K562 (cell line): ENCODE data around the gene WDR18. TPM values are rescaled to one million over a fixed set of nuclear protein-coding genes. Genes with fewer than 3 reads are reported as not detected.

Source experiments
- ATAC-seq: fragments of 200-7000 bp; cut with Tn5 transposase; 3 replicates; pipeline ENCODE4 v1.9.1; 2020; ENCODE audit warnings: moderate library complexity
- BruUV-seq: library from RNA; stranded (reverse); fragments of 400-500 nt; replicated peaks from 2 replicates; lab custom pipeline; 2021; lab: Mats Ljungman, UMichigan
- CTCF ChIA-PET: fragments of 300-600 bp; formaldehyde crosslinking; extraction: SDS; loops from one replicate; lab custom pipeline; 2021; ENCODE audit warnings: low intra/inter-chr PET ratio; lab: Yijun Ruan, JAX
- POLR2A ChIA-PET: fragments of 300-600, 350-650 bp; sonication (Branson Sonifier 250); formaldehyde crosslinking; extraction: SDS; loops from one replicate; lab custom pipeline; 2021; ENCODE audit warnings: antibody characterized with exemption, inconsistent platforms; lab: Yijun Ruan, JAX
- DNase-seq, 4 experiments: peaks; one replicate each; pipeline versions ENCODE4 v3.0.0 to v3.0.0-alpha.2; 2011 to 2018; ENCODE audit warnings: low spot score in 3 of 4, mixed read lengths in 3 of 4; ENCODE audit errors: extremely low read depth in 1 of 4
- FAIRE-seq: peaks from 2 replicates; lab custom pipeline; 2011; peaks lifted over from hg19 to GRCh38; lab: Jason Lieb, UNC
- H2AFZ ChIP-seq: 2 replicates; pipeline ENCODE4 v1.6.0; 2011; ENCODE audit warnings: low read depth, low read length, control low read depth, inconsistent platforms
- H3K27ac ChIP-seq: fragments of 200-600 bp; 3 replicates; pipeline ENCODE4 v1.8.0; 2011; ENCODE audit warnings: low read depth, mild to moderate bottlenecking, control low read depth, inconsistent platforms, low read length, moderate library complexity, mixed read lengths; ENCODE audit errors: extremely low read depth
- H3K27me3 ChIP-seq, 2 experiments: fragments of 300-600 bp in 1 of 2; 2 replicates in 1 of 2; 3 replicates in 1 of 2; pipeline versions ENCODE4 v1.6.0 to v1.8.0; 2011; ENCODE audit warnings: inconsistent platforms in 2 of 2, low read length in 2 of 2, mild to moderate bottlenecking in 1 of 2, mixed read lengths in 1 of 2, moderate library complexity in 1 of 2; ENCODE audit not compliant: control insufficient read depth in 2 of 2, insufficient read depth in 2 of 2
- H3K36me3 ChIP-seq: fragments of 300-600 bp; 3 replicates; pipeline ENCODE4 v1.8.0; 2011; ENCODE audit warnings: mild to moderate bottlenecking, low read length, inconsistent platforms; ENCODE audit not compliant: control insufficient read depth, insufficient read depth
- H3K4me1 ChIP-seq, 2 experiments: fragments of 200-600 bp in 1 of 2; replicated peaks in 1 of 2; 2 replicates in 1 of 2; 3 replicates in 1 of 2; pipeline versions ENCODE4 v1.5.1 to v1.8.0; 2011; ENCODE audit warnings: inconsistent platforms in 2 of 2, low read length in 2 of 2, mild to moderate bottlenecking in 1 of 2, mixed read lengths in 1 of 2, moderate library complexity in 1 of 2; ENCODE audit not compliant: control insufficient read depth in 2 of 2, insufficient read depth in 2 of 2
- H3K4me2 ChIP-seq: 2 replicates; pipeline ENCODE4 v1.6.1; 2011; ENCODE audit warnings: low read length, control low read depth, inconsistent platforms, mixed read lengths; ENCODE audit not compliant: insufficient read depth
- H3K4me3 ChIP-seq: fragments of 200-600 bp; sonication (generic), shearing (Covaris generic); 2 replicates; pipeline ENCODE4 v1.5.1; 2016; ENCODE audit warnings: control low read depth, inconsistent platforms
- H3K79me2 ChIP-seq: fragments of 200-600 bp; 3 replicates; pipeline ENCODE4 v1.8.0; 2011; ENCODE audit warnings: low read length, inconsistent platforms; ENCODE audit not compliant: control insufficient read depth, insufficient read depth
- H3K9ac ChIP-seq, 2 experiments: 2 replicates each; pipeline versions ENCODE4 v1.6.0 to v1.6.1; 2011; ENCODE audit warnings: low read depth in 2 of 2, low read length in 2 of 2, control low read depth in 1 of 2, inconsistent platforms in 1 of 2, mild to moderate bottlenecking in 1 of 2, mixed read lengths in 1 of 2; ENCODE audit not compliant: insufficient read depth in 1 of 2
- H3K9me1 ChIP-seq: one replicate; pipeline ENCODE4 v1.6.0; 2011; ENCODE audit warnings: inconsistent platforms, mild to moderate bottlenecking, low read length, moderate library complexity; ENCODE audit not compliant: control insufficient read depth, insufficient read depth
- H3K9me3 ChIP-seq: replicated peaks from 2 replicates; pipeline ENCODE4 v1.5.1; 2011; ENCODE audit warnings: low read depth, low read length, inconsistent platforms; ENCODE audit not compliant: control insufficient read depth, insufficient read depth
- H4K20me1 ChIP-seq: replicated peaks from 2 replicates; pipeline ENCODE4 v1.6.1; 2011; ENCODE audit warnings: low read length, inconsistent platforms, mixed read lengths; ENCODE audit not compliant: control insufficient read depth, insufficient read depth
- BCOR ChIP-seq: fragments of 450-650 bp; IDR thresholded peaks from 2 replicates; pipeline ENCODE4 v1.6.1; 2016
- BHLHE40 ChIP-seq: IDR thresholded peaks from 2 replicates; pipeline ENCODE4 v1.6.1; 2011; ENCODE audit warnings: low read length, improper control_type of control experiment
- CREB1 ChIP-seq, 2 experiments: sonication (generic) in 1 of 2; formaldehyde crosslinking in 1 of 2; IDR thresholded peaks; 2 replicates each; pipeline versions ENCODE4 v1.6.1 to v1.8.0; 2012 to 2022; ENCODE audit warnings: inconsistent platforms in 1 of 2, mild to moderate bottlenecking in 1 of 2, missing genetic modification reagents in 1 of 2, moderate library complexity in 1 of 2
- CSDE1 ChIP-seq, 2 experiments: fragments of 450-650 bp; IDR thresholded peaks; 2 replicates each; pipeline ENCODE4 v1.6.1; 2016; ENCODE audit warnings: mild to moderate bottlenecking in 1 of 2
- DNMT1 ChIP-seq: fragments of 450-650 bp; IDR thresholded peaks from 2 replicates; pipeline ENCODE4 v1.6.1; 2016; ENCODE audit warnings: antibody characterized with exemption, mild to moderate bottlenecking
- EHMT2 ChIP-seq: fragments of 450-650 bp; IDR thresholded peaks from 2 replicates; pipeline ENCODE4 v1.6.1; 2018; ENCODE audit warnings: antibody characterized with exemption
- HNRNPL ChIP-seq: fragments of 200-400 bp; formaldehyde crosslinking; IDR thresholded peaks from 2 replicates; pipeline ENCODE4 v1.6.1; 2017; ENCODE audit warnings: low read depth, mild to moderate bottlenecking, low read length
- JUND ChIP-seq, 2 experiments: IDR thresholded peaks; 2 replicates in 1 of 2; 3 replicates in 1 of 2; pipeline ENCODE4 v1.6.1; 2011; ENCODE audit warnings: borderline replicate concordance in 2 of 2, low read depth in 2 of 2, low read length in 2 of 2, improper control_type of control experiment in 1 of 2, missing biosample characterization in 1 of 2, missing genetic modification characterization in 1 of 2, missing genetic modification reagents in 1 of 2
- KDM1A ChIP-seq, 2 experiments: fragments of 450-650 bp; IDR thresholded peaks; 2 replicates each; pipeline ENCODE4 v1.6.1; 2016; ENCODE audit warnings: mild to moderate bottlenecking in 2 of 2
- LCOR ChIP-seq: sonication (generic); formaldehyde crosslinking; IDR thresholded peaks from 2 replicates; pipeline ENCODE4 v1.8.0; 2022; ENCODE audit warnings: mild to moderate bottlenecking, missing genetic modification reagents
- NCOA1 ChIP-seq: fragments of 450-650 bp; IDR thresholded peaks from 2 replicates; pipeline ENCODE4 v1.6.1; 2016; ENCODE audit warnings: low read depth
- NFYB ChIP-seq: IDR thresholded peaks from 2 replicates; pipeline ENCODE4 v1.6.1; 2011; ENCODE audit warnings: mild to moderate bottlenecking, moderate library complexity; ENCODE audit not compliant: insufficient read length; ENCODE audit errors: extremely low read depth
- PHF8 ChIP-seq: fragments of 200-600 bp; sonication (generic); IDR thresholded peaks from 2 replicates; pipeline ENCODE4 v1.6.1; 2012; ENCODE audit warnings: mixed run types, mild to moderate bottlenecking, inconsistent platforms, low read length, moderate library complexity, borderline replicate concordance
- YY1 ChIP-seq, 3 experiments: IDR thresholded peaks; 2 replicates each; pipeline ENCODE4 v1.6.1; 2011; ENCODE audit warnings: low read length in 2 of 3, mild to moderate bottlenecking in 2 of 3, moderate library complexity in 2 of 3, borderline replicate concordance in 1 of 3, control low read depth in 1 of 3, low read depth in 1 of 3; ENCODE audit not compliant: insufficient read depth in 3 of 3, insufficient replicate concordance in 2 of 3, control insufficient read depth in 1 of 3, insufficient read length in 1 of 3; ENCODE audit errors: extremely low read depth in 1 of 3
- ZNF644 ChIP-seq: fragments of 200-800 bp; sonication (Bioruptor generic); IDR thresholded peaks from 2 replicates; pipeline ENCODE4 v1.6.1; 2016; ENCODE audit warnings: low read depth, missing genetic modification characterization, missing compliant biosample characterization
- WGBS: fragments of 100-300 bp; shearing (Covaris generic); methylation state at CpG from one replicate; pipeline ENCODE4 v1.1.6; 2016; ENCODE audit warnings: low coverage, mixed read lengths; ENCODE audit not compliant: insufficient coverage; ENCODE audit errors: missing lambda C conversion rate; 5-methylcytosine and 5-hydroxymethylcytosine counted together
- in situ Hi-C: fragments of 300-500 bp; cut with MboI; formaldehyde crosslinking; loops from 4 replicates; pipeline ENCODE4 v1.15.0; 2018; ENCODE audit warnings: inconsistent platforms, mixed read lengths
- intact Hi-C: fragments of 100-400 bp; cut with micrococcal nuclease; formaldehyde crosslinking; loops from 2 replicates; pipeline ENCODE4 v1.14.2; 2022
- polyA plus RNA-seq, 8 experiments: library from polyadenylated mRNA; depleted of rRNA in 4 of 8; stranded (reverse) in 5 of 8; unstranded in 3 of 8; fragments of >200 nt; fragmentation: Nextera tagmentation in 2 of 8; fragmentation: Illumina TruSeq in 1 of 8; extraction: Ambion mirVana in 2 of 8; extraction: Trizol in 1 of 8; gene quantifications; 2 replicates each; pipeline versions ENCODE4 v1.2.1 to v1.2.3, GENCODE V29; 2011 to 2014; ENCODE audit warnings: inconsistent platforms in 1 of 8, missing spikeins in 1 of 8
- total RNA-seq, 7 experiments: library from RNA; depleted of rRNA in 6 of 7; stranded (reverse); fragments of >200 nt in 6 of 7; fragmentation: Illumina TruSeq in 2 of 7; extraction: Trizol in 2 of 7; gene quantifications; 2 replicates each; pipeline versions ENCODE4 v1.2.1 to v1.2.3, GENCODE V29; 2011 to 2021; ENCODE audit warnings: low replicate concordance in 1 of 7
- TF ChIP-seq, protein P1 (sequence below): fragments of 450-650 bp; conservative IDR thresholded peaks from 2 replicates; pipeline ENCODE4 v1.6.1; 2016; ENCODE audit warnings: missing genetic modification characterization, low read depth, mild to moderate bottlenecking, control low read depth, missing compliant biosample characterization
- TF ChIP-seq, protein P2 (sequence below): sonication (generic); formaldehyde crosslinking; IDR thresholded peaks from 2 replicates; pipeline ENCODE4 v1.8.1; 2023; ENCODE audit warnings: mild to moderate bottlenecking, missing genetic modification reagents
- TF ChIP-seq, protein P3 (sequence below): sonication (generic); formaldehyde crosslinking; IDR thresholded peaks from 2 replicates; pipeline ENCODE4 v1.8.0; 2022; ENCODE audit warnings: mild to moderate bottlenecking, missing genetic modification reagents

Gene WDR18
- total and polyA plus RNA-seq, 9 of the 15 experiments (the other 6 are each of a cell fraction or from before 2014, with no cell fraction given) = 0.65 to 181 (median 30.1) TPM

DNA sequence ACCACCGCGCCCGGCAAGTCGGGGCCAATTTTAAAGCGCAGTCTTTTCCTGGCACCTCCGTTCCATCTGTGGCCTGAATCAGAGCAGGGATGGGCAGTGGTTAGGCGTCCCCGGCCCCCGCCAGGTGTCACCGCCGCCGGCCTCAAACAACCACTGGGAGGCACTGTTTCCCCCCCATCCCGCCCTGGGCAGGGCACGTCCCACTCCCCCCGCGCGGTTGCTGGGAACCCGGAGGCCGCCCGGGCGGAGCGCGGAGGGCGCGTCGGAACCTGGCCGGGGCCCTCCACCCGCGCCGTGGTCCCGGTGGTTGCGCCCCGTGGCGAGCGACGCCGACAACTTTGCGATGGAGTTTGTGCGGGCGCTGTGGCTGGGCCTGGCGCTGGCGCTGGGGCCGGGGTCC is 15.9 kb downstream of the WDR18 start, which contains the start of gene GRIN3B:
Gene GRIN3B (plus strand): TSS at position 325 of the 400 bp plus-strand sequence. CDS start 19 bp downstream, at position 344.
- 8% methylated on average over 27 of the region's 43 CpGs for WGBS
- H3K9ac ChIP-seq = peak within 1 kb of the TSS in 1 of 2 experiments; percentile 73; a peak in 2 of 4 replicates
- POLR2A ChIA-PET = no interaction called here
- no TSS peak for BruUV-seq
- FAIRE-seq (no peak), ATAC-seq (peak; percentile 78), DNase-seq (peak; percentile 79 to 87 (median 86))
- peak within 1 kb of the TSS; percentile 1; the same call in 1 of the 2 replicates for H3K4me2 ChIP-seq
- H3K27ac ChIP-seq = no peak within 1 kb of the TSS
- peak within 1 kb of the TSS; percentile 29; the same call in 1 of the 2 replicates for H3K4me3 ChIP-seq
- peak within 1 kb of the TSS; percentile 51; the same call in 1 of the 2 replicates for H2AFZ ChIP-seq
- no peaks in the 10 kb centered on the region for H3K27me3 ChIP-seq
- peaks cover 5% of the 10 kb centered on the region; the same call in 1 of the 3 replicates for H3K36me3 ChIP-seq
- H3K9me3 ChIP-seq = no peaks in the 10 kb centered on the region
- in situ Hi-C loops (no loop called here), intact Hi-C loops (no loop called here)
- H3K79me2 ChIP-seq = no peaks in the 10 kb centered on the region
- no peaks in the 10 kb centered on the region; the same call in 1 of the 2 replicates for H4K20me1 ChIP-seq
- CTCF ChIA-PET = no interaction called here
- peaks cover 9 to 70% of the 10 kb centered on the region in 2 experiments for H3K4me1 ChIP-seq
- H3K9me1 ChIP-seq = peaks cover 3% of the 10 kb centered on the region
- TF ChIP-seq LCOR (CRISPR knock-in tag) (no peak), NFYB (no peak), BHLHE40 (peak; percentile 16; the same call in 1 of the 2 replicates), PHF8 (peak; percentile 21; the same call in 1 of the 2 replicates), CREB1 (IDR thresholded peaks at IDR 0.05) (no peak), CREB1 (CRISPR knock-in tag; IDR thresholded peaks at IDR 0.05) (peak; percentile 44; the same call in 1 of the 2 replicates), ZNF644 (no peak), DNMT1 (no peak), EHMT2 (no peak), YY1 (IDR thresholded peaks at IDR 0.05; ENCODE audit: borderline replicate concordance in 1 of 3, control insufficient read depth in 1 of 3, extremely low read depth in 1 of 3, insufficient read depth in 3 of 3, insufficient read length in 1 of 3, insufficient replicate concordance in 2 of 3, low read depth in 1 of 3, low read length in 2 of 3) (peak in 1 of 3 experiments; percentile 17), NCOA1 (no peak), HNRNPL (0 out of 2 replicates have a peak, but pooled peaks have one; percentile 23), JUND (IDR thresholded peaks at IDR 0.05; ENCODE audit: borderline replicate concordance, low read depth, low read length) (no peak), JUND (tag; IDR thresholded peaks at IDR 0.05; ENCODE audit: borderline replicate concordance, low read depth, low read length) (no peak), CSDE1 (IDR thresholded peaks at IDR 0.05) (no peak), BCOR (peak; percentile 4; the same call in 1 of the 2 replicates), KDM1A (IDR thresholded peaks at IDR 0.05) (peak in 1 of 2 experiments; percentile 39; a peak in 1 of 4 replicates)
- TF ChIP-seq, protein P1, sequence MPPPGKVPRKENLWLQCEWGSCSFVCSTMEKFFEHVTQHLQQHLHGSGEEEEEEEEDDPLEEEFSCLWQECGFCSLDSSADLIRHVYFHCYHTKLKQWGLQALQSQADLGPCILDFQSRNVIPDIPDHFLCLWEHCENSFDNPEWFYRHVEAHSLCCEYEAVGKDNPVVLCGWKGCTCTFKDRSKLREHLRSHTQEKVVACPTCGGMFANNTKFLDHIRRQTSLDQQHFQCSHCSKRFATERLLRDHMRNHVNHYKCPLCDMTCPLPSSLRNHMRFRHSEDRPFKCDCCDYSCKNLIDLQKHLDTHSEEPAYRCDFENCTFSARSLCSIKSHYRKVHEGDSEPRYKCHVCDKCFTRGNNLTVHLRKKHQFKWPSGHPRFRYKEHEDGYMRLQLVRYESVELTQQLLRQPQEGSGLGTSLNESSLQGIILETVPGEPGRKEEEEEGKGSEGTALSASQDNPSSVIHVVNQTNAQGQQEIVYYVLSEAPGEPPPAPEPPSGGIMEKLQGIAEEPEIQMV (tag) = no peak
- TF ChIP-seq, protein P2, sequence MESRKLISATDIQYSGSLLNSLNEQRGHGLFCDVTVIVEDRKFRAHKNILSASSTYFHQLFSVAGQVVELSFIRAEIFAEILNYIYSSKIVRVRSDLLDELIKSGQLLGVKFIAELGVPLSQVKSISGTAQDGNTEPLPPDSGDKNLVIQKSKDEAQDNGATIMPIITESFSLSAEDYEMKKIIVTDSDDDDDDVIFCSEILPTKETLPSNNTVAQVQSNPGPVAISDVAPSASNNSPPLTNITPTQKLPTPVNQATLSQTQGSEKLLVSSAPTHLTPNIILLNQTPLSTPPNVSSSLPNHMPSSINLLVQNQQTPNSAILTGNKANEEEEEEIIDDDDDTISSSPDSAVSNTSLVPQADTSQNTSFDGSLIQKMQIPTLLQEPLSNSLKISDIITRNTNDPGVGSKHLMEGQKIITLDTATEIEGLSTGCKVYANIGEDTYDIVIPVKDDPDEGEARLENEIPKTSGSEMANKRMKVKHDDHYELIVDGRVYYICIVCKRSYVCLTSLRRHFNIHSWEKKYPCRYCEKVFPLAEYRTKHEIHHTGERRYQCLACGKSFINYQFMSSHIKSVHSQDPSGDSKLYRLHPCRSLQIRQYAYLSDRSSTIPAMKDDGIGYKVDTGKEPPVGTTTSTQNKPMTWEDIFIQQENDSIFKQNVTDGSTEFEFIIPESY (CRISPR knock-in tag) = peak; percentile 78
- TF ChIP-seq, protein P3, sequence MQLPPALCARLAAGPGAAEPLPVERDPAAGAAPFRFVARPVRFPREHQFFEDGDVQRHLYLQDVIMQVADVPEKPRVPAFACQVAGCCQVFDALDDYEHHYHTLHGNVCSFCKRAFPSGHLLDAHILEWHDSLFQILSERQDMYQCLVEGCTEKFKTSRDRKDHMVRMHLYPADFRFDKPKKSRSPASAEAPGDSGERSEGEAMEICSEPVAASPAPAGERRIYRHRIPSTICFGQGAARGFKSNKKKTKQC (CRISPR knock-in tag) = peak; percentile 38; the same call in 1 of the 2 replicates
